Measurements from ENCODE around the gene RAPGEF1.

DNA sequence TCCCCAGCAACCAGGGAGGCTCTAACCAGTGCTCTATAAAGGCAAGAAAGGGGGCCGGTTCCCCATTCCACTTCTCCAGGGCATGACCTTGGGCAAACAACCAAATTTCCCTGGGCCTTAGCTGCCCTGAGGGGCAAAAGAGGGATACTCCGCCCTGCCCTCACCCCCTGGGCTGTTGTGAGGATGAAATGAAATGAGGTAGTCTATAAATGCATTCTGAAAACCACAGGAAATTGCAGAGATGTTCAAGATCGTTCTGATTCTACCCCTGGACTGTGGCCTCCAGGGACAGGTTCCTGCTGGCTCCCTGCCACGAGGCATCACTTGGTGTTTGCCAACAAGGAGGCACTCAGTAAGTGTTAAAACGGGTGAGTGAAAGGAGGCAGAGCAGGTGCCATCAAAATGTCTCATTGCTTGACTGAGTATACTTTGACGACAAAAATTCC is 5.7 kb downstream of the RAPGEF1 start:
- TF ChIP-seq ZNF274 (IDR thresholded peaks at IDR 0.05; ENCODE audit: low read depth, low read length) (no peak), YY1 (IDR thresholded peaks at IDR 0.05; ENCODE audit: insufficient read depth, insufficient read length) (no peak), SUZ12 (IDR thresholded peaks at IDR 0.05; ENCODE audit: extremely low read depth, insufficient read depth, insufficient read length) (no peak)

Data from NT2/D1 (cell line).